HepG2 (cell line): Measurements from ENCODE around the gene TMEM86B. TPM values are rescaled to one million over a fixed set of nuclear protein-coding genes. Genes with fewer than 3 reads are reported as not detected.

Source experiments
- CC2D1A ChIP-seq: sonication (generic); formaldehyde crosslinking; IDR thresholded peaks from 2 replicates; pipeline ENCODE4 v1.8.1; 2023; ENCODE audit warnings: mild to moderate bottlenecking, missing genetic modification reagents
- ELF3 ChIP-seq: IDR thresholded peaks from 2 replicates; pipeline ENCODE4 v1.6.1; 2016; ENCODE audit warnings: missing genetic modification reagents, missing compliant biosample characterization
- FOSL1 ChIP-seq: sonication (generic); formaldehyde crosslinking; IDR thresholded peaks from 2 replicates; pipeline ENCODE4 v1.9.0; 2021; ENCODE audit warnings: missing genetic modification reagents, borderline replicate concordance
- GFI1 ChIP-seq: sonication (generic); formaldehyde crosslinking; IDR thresholded peaks from 2 replicates; pipeline ENCODE4 v1.5.0; 2020; ENCODE audit warnings: missing genetic modification reagents, mild to moderate bottlenecking, borderline replicate concordance
- MAFF ChIP-seq: IDR thresholded peaks from 2 replicates; pipeline ENCODE4 v1.6.1; 2011; ENCODE audit warnings: low read depth, low read length, improper control_type of control experiment
- MLLT10 ChIP-seq: sonication (generic); formaldehyde crosslinking; IDR thresholded peaks from 2 replicates; pipeline ENCODE4 v1.4.0; 2020; ENCODE audit warnings: missing genetic modification reagents
- NCOA1 ChIP-seq: sonication (generic); formaldehyde crosslinking; IDR thresholded peaks from 2 replicates; pipeline ENCODE4 v1.9.0; 2021; ENCODE audit warnings: missing genetic modification reagents
- NFAT5 ChIP-seq: sonication (generic); formaldehyde crosslinking; IDR thresholded peaks from 2 replicates; pipeline ENCODE4 v1.4.0; 2020; ENCODE audit warnings: missing genetic modification reagents
- RAD51 ChIP-seq: fragments of 450-650 bp; IDR thresholded peaks from 2 replicates; pipeline ENCODE4 v1.6.1; 2016; ENCODE audit warnings: borderline replicate concordance
- SKI ChIP-seq: fragments of 450-650 bp; IDR thresholded peaks from one replicate; pipeline ENCODE4 v1.6.1; 2018; ENCODE audit warnings: mild to moderate bottlenecking; ENCODE audit not compliant: partially characterized antibody
- ZBTB3 ChIP-seq: sonication (generic); formaldehyde crosslinking; IDR thresholded peaks from 2 replicates; pipeline ENCODE4 v1.4.0; 2020; ENCODE audit warnings: low read depth, mild to moderate bottlenecking, moderate library complexity, missing genetic modification reagents, borderline replicate concordance
- ZFAT ChIP-seq: sonication (generic); formaldehyde crosslinking; conservative IDR thresholded peaks from 2 replicates; pipeline ENCODE4 v1.8.1; 2023; ENCODE audit warnings: missing genetic modification reagents, inconsistent platforms
- ZNF136 ChIP-seq: sonication (generic); formaldehyde crosslinking; IDR thresholded peaks from 2 replicates; pipeline ENCODE4 v1.8.1; 2022; ENCODE audit warnings: low read depth, mild to moderate bottlenecking, moderate library complexity, missing genetic modification reagents
- ZNF160 ChIP-seq: sonication (generic); formaldehyde crosslinking; IDR thresholded peaks from 2 replicates; pipeline ENCODE4 v1.8.0; 2022; ENCODE audit warnings: mild to moderate bottlenecking, inconsistent platforms, missing genetic modification reagents
- ZNF180 ChIP-seq: sonication (generic); formaldehyde crosslinking; IDR thresholded peaks from 2 replicates; pipeline ENCODE4 v1.4.0; 2020; ENCODE audit warnings: low read depth, missing genetic modification reagents, borderline replicate concordance
- ZNF367 ChIP-seq: sonication (generic); formaldehyde crosslinking; IDR thresholded peaks from 2 replicates; pipeline ENCODE4 v1.4.0; 2020; ENCODE audit warnings: missing genetic modification reagents, borderline replicate concordance
- ZNF512 ChIP-seq: sonication (generic); formaldehyde crosslinking; IDR thresholded peaks from 2 replicates; pipeline ENCODE4 v1.4.0; 2020; ENCODE audit warnings: mild to moderate bottlenecking, missing genetic modification reagents
- ZNF562 ChIP-seq: sonication (generic); formaldehyde crosslinking; IDR thresholded peaks from 2 replicates; pipeline ENCODE4 v1.8.0; 2022; ENCODE audit warnings: missing genetic modification reagents, borderline replicate concordance
- polyA plus RNA-seq, 8 experiments: library from polyadenylated mRNA; depleted of rRNA in 3 of 8; stranded (reverse) in 7 of 8; unstranded in 1 of 8; fragments of >200 nt; fragmentation: Illumina TruSeq in 4 of 8; extraction: Trizol in 4 of 8; gene quantifications; 2 replicates each; pipeline versions ENCODE4 v1.2.1 to v1.2.3, GENCODE V29; 2011 to 2016; ENCODE audit warnings: low read depth in 4 of 8, missing spikeins in 1 of 8, mixed read lengths in 1 of 8; ENCODE audit not compliant: insufficient read depth in 1 of 8
- total RNA-seq, 5 experiments: library from RNA; depleted of rRNA; stranded (reverse); fragments of >200 nt; fragmentation: Illumina TruSeq; extraction: Trizol; gene quantifications; 2 replicates each; pipeline ENCODE4 v1.2.3, GENCODE V29; 2016; ENCODE audit warnings: low read depth in 1 of 5
- TF ChIP-seq, protein P1 (sequence below): sonication (generic); formaldehyde crosslinking; IDR thresholded peaks from 2 replicates; pipeline ENCODE4 v1.4.0; 2020; ENCODE audit warnings: mild to moderate bottlenecking, missing genetic modification reagents
- TF ChIP-seq, protein P2 (sequence below): sonication (generic); formaldehyde crosslinking; IDR thresholded peaks from 2 replicates; pipeline ENCODE4 v1.5.1; 2020; ENCODE audit warnings: missing genetic modification reagents, mild to moderate bottlenecking, borderline replicate concordance

TMEM86B gene
- total and polyA plus RNA-seq, 2 of the 13 experiments (the other 11 are each of a cell fraction or from before 2014, with no cell fraction given) = 7.7 to 9.6 TPM

DNA sequence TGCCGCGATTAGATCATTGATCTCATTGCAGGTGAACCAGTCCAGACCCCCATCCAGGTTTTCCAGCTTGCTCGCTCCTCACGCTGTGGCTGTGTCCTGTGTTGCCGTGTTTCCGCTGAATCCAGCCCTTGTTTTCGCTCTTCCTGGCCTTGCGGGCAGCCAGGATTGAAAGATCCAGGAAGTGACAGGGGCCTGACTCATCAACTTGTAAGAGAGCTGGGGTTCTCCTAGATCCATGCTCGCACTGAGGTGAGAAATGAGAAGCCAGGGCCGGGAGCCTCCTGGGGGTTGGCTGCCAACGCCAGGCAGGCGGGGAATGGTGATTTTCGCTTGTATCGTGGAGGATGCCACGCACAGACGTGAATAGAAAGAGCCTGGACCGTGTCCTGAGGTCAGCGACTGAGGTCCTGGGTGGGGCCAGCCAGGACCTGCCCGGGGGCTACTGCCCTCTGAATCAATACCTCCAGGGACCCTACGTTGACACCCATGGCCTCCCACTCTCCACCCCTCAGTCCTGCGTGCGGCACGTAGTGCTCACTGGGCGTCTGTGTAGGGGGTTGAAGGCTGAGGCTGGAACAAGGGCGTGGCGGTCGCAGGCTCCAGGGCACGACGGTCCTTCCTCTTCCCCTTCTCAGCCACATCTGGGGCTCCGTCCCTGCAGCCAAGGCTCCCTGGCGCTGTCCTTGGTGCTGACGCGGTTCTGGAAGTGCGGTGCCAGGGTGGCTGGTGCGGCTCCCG is 11.9 kb downstream of the TMEM86B start (continued):
- TF ChIP-seq NFAT5 (CRISPR knock-in tag) = peak; percentile 94
- TF ChIP-seq ZNF367 (CRISPR knock-in tag) = peak; percentile 96; the same call in 1 of the 2 replicates
- TF ChIP-seq ELF3 (CRISPR knock-in tag) = peak; percentile 95
- peak; percentile 88 for TF ChIP-seq SKI
- TF ChIP-seq NCOA1 (CRISPR knock-in tag) = peak; percentile 79
- peak; percentile 79; the same call in 1 of the 2 replicates for TF ChIP-seq FOSL1 (CRISPR knock-in tag)
- TF ChIP-seq, protein P1, sequence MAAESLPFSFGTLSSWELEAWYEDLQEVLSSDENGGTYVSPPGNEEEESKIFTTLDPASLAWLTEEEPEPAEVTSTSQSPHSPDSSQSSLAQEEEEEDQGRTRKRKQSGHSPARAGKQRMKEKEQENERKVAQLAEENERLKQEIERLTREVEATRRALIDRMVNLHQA (CRISPR knock-in tag) = no peak
- peak; percentile 61 for TF ChIP-seq GFI1 (CRISPR knock-in tag)
- no peak for TF ChIP-seq RAD51
- TF ChIP-seq ZNF512 (CRISPR knock-in tag) = no peak
- TF ChIP-seq, protein P2, sequence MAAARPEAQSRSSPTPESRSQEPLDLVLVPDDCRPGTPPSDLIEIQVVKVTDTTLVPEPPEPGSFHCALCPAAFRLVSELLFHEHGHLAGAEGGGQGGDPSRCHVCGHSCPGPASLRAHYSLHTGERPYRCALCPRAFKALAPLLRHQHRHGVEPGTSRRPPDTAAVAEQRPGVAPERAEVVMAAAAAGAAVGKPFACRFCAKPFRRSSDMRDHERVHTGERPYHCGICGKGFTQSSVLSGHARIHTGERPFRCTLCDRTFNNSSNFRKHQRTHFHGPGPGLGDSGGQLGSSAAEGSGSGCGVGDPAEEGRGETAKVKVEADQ (CRISPR knock-in tag) = peak; percentile 87
- 0 out of 2 replicates have a peak, but pooled peaks have one; percentile 74 for TF ChIP-seq ZNF136
- no peak for TF ChIP-seq MLLT10 (CRISPR knock-in tag)
- TF ChIP-seq ZNF562 (CRISPR knock-in tag) = no peak
- TF ChIP-seq ZBTB3 (CRISPR knock-in tag) = no peak
- peak; percentile 87 for TF ChIP-seq MAFF
- TF ChIP-seq ZNF160 (CRISPR knock-in tag) = no peak; the same call in 1 of the 2 replicates
- peak; percentile 78; the same call in 1 of the 2 replicates for TF ChIP-seq CC2D1A (CRISPR knock-in tag)
- no peak for TF ChIP-seq ZNF180
- TF ChIP-seq ZFAT (CRISPR knock-in tag) = peak; percentile 89; the same call in 1 of the 2 replicates
